NT2/D1 (cell line): ENCODE results near the gene C18orf32.

Experiments used
- DNase-seq: peaks from one replicate; pipeline ENCODE4 v3.0.0-alpha.2; 2011; ENCODE audit warnings: low read depth, low spot score
- H3K27me3 ChIP-seq: 2 replicates; pipeline ENCODE4 v1.6.0; 2011; ENCODE audit warnings: mild to moderate bottlenecking; ENCODE audit not compliant: insufficient read length, insufficient read depth
- H3K36me3 ChIP-seq: 2 replicates; pipeline ENCODE4 v1.6.1; 2011; ENCODE audit warnings: mild to moderate bottlenecking, low read length, mixed read lengths; ENCODE audit not compliant: insufficient read depth, insufficient read length
- H3K4me1 ChIP-seq: 2 replicates; pipeline ENCODE4 v1.5.1; 2011; ENCODE audit not compliant: insufficient read depth, insufficient read length
- H3K4me3 ChIP-seq: 2 replicates; pipeline ENCODE4 v1.5.1; 2011; ENCODE audit warnings: low read depth; ENCODE audit not compliant: insufficient read length
- H3K9ac ChIP-seq: 2 replicates; pipeline ENCODE4 v1.6.0; 2011; ENCODE audit warnings: low read depth; ENCODE audit not compliant: insufficient read length
- H3K9me3 ChIP-seq: 2 replicates; pipeline ENCODE4 v1.5.1; 2011; ENCODE audit warnings: mild to moderate bottlenecking, low read length; ENCODE audit not compliant: insufficient read depth
- SUZ12 ChIP-seq: IDR thresholded peaks from 2 replicates; pipeline ENCODE4 v1.6.1; 2011; ENCODE audit not compliant: insufficient read length, insufficient read depth; ENCODE audit errors: extremely low read depth
- YY1 ChIP-seq: IDR thresholded peaks from 2 replicates; pipeline ENCODE4 v1.6.1; 2011; ENCODE audit not compliant: insufficient read length, insufficient read depth
- ZNF274 ChIP-seq: IDR thresholded peaks from 2 replicates; pipeline ENCODE4 v1.6.1; 2011; ENCODE audit warnings: mild to moderate bottlenecking, low read depth, low read length

C18orf32 gene

DNA sequence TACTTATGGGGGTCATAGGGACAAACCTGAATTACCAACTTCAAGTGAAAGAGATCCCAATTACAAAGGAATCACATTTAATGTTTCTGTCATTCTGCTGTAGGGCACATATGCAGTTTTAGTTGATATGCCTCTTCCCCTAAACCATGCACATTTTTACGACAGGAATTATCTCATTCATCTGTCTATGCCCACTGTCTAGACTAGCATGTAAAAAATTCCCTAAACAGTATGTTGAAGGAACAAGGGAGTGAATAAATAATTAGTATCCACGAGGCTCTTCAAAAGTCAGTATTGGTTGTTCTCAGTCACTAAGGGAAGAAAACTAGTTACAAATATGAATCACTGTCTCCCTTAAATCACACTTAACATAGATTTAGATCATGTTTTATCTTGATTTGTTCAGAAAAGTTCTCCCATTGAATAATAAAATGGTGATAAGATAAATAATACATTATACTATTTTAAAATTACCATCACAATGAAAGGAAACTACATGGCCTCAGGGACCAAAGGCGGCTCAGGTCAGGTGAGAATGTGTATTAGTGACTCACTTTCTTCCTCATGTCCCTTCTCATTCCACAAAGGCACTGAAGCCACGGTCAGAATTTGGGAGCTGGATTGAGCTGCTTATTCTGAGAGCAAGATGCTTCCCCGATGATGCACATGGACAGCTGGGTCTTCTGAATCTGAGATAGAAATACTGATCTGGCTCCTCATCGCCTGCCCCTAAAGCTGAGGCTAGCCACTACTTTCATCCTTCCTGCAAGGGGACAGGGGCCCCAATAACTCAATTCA, 55.7 kb downstream of the C18orf32 start:
- no peak for DNase-seq
- H3K9me3 ChIP-seq, result no peaks in the 10 kb centered on the region

More for the DNA sequence above, 55.7 kb downstream of the C18orf32 start:
- no peak for TF ChIP-seq ZNF274
- no peak for TF ChIP-seq YY1
- no peak for TF ChIP-seq SUZ12
- no peaks in the 10 kb centered on the region for H3K27me3 ChIP-seq
- H3K4me3 ChIP-seq, result no peak overlapping the region
- no peak overlapping the region for H3K9ac ChIP-seq
- H3K36me3 ChIP-seq, result peaks cover 9% of the 10 kb centered on the region
- no peaks in the 10 kb centered on the region for H3K4me1 ChIP-seq
